Mesendoderm (in vitro differentiated cells): ENCODE results near the gene AFAP1L2.

Experiments
- DNase-seq: peaks from one replicate; pipeline ENCODE4 v3.0.0; 2013
- H2AK5ac ChIP-seq: 2 replicates; pipeline ENCODE4 v1.6.1; 2013; ENCODE audit warnings: low read length, inconsistent platforms
- H2BK120ac ChIP-seq: 2 replicates; pipeline ENCODE4 v1.6.1; 2013; ENCODE audit warnings: low read depth, mild to moderate bottlenecking, low read length, moderate library complexity, mixed read lengths
- H2BK15ac ChIP-seq: replicated peaks from 2 replicates; pipeline ENCODE4 v1.6.1; 2013; ENCODE audit warnings: low read depth, mild to moderate bottlenecking, moderate library complexity
- H2BK5ac ChIP-seq: 2 replicates; pipeline ENCODE4 v1.6.1; 2013; ENCODE audit warnings: low read length, inconsistent platforms
- H3K18ac ChIP-seq: 2 replicates; pipeline ENCODE4 v1.6.1; 2013; ENCODE audit warnings: mild to moderate bottlenecking, low read length, mixed read lengths
- H3K23ac ChIP-seq: one replicate; pipeline ENCODE4 v1.6.1; 2013; ENCODE audit warnings: low read length
- H3K27ac ChIP-seq: 2 replicates; pipeline ENCODE4 v1.5.1; 2013; ENCODE audit warnings: low read depth, mild to moderate bottlenecking, inconsistent platforms, low read length, moderate library complexity
- H3K27me3 ChIP-seq: 2 replicates; pipeline ENCODE4 v1.6.1; 2013; ENCODE audit warnings: low read length, control low read depth, mild to moderate bottlenecking, inconsistent platforms; ENCODE audit not compliant: insufficient read depth, poor library complexity
- H3K36me3 ChIP-seq: 2 replicates; pipeline ENCODE4 v1.6.1; 2013; ENCODE audit warnings: low read length, inconsistent platforms; ENCODE audit not compliant: control insufficient read depth, insufficient read depth
- H3K4ac ChIP-seq: one replicate; pipeline ENCODE4 v1.6.1; 2013; ENCODE audit warnings: low read depth, mild to moderate bottlenecking, low read length, moderate library complexity
- H3K4me1 ChIP-seq: 2 replicates; pipeline ENCODE4 v1.6.1; 2013; ENCODE audit warnings: low read depth, low read length, inconsistent platforms; ENCODE audit not compliant: control insufficient read depth
- H3K4me2 ChIP-seq: 2 replicates; pipeline ENCODE4 v1.6.1; 2013; ENCODE audit warnings: low read length
- H3K4me3 ChIP-seq: 2 replicates; pipeline ENCODE4 v1.5.1; 2013; ENCODE audit warnings: mild to moderate bottlenecking, low read length
- H3K56ac ChIP-seq: one replicate; pipeline ENCODE4 v1.6.1; 2013; ENCODE audit warnings: low read length
- H3K79me1 ChIP-seq: 2 replicates; pipeline ENCODE4 v1.6.1; 2013; ENCODE audit warnings: low read length, inconsistent platforms
- H3K79me2 ChIP-seq: 2 replicates; pipeline ENCODE4 v1.6.1; 2013; ENCODE audit warnings: mild to moderate bottlenecking, low read length; ENCODE audit not compliant: control insufficient read depth, insufficient read depth
- H3K9ac ChIP-seq: 2 replicates; pipeline ENCODE4 v1.6.1; 2013; ENCODE audit warnings: low read length, inconsistent platforms
- H4K5ac ChIP-seq: one replicate; pipeline ENCODE4 v1.6.1; 2013; ENCODE audit warnings: low read length
- H4K8ac ChIP-seq: one replicate; pipeline ENCODE4 v1.6.1; 2013; ENCODE audit warnings: low read depth, mild to moderate bottlenecking, control low read depth, low read length, moderate library complexity
- WGBS: extraction: QIAGEN DNeasy Blood & Tissue Kit; methylation state at CpG from one replicate; pipeline ENCODE4 v1.1.7; 2013; ENCODE audit warnings: low lambda C conversion rate, missing lambda C conversion rate; ENCODE audit not compliant: insufficient coverage; ENCODE audit errors: extremely low coverage; 5-methylcytosine and 5-hydroxymethylcytosine counted together

Gene AFAP1L2

GRCh38 chr10:114420811-114421485 is 16.6 kb upstream of the AFAP1L2 start:
- H4K5ac ChIP-seq: no peak overlapping the region
- H3K79me2 ChIP-seq: no peaks in the 10 kb centered on the region
- H3K4me1 ChIP-seq: no peaks in the 10 kb centered on the region
- no peaks in the 10 kb centered on the region for H3K36me3 ChIP-seq
- no peak overlapping the region for H3K27ac ChIP-seq
- WGBS: no CpG with 5 or more reads among the region's 4 CpGs
- H3K18ac ChIP-seq: no peak overlapping the region
- H3K4ac ChIP-seq: no peak overlapping the region
- H3K79me1 ChIP-seq: no peaks in the 10 kb centered on the region
- no peak for DNase-seq
- H2AK5ac ChIP-seq: no peak overlapping the region
- H3K56ac ChIP-seq: no peak overlapping the region
- no peak overlapping the region for H3K9ac ChIP-seq
- H2BK120ac ChIP-seq: no peak overlapping the region
- no peak overlapping the region for H3K4me2 ChIP-seq
- no peak overlapping the region for H4K8ac ChIP-seq
- H3K23ac ChIP-seq: no peak overlapping the region
- no peak overlapping the region for H2BK5ac ChIP-seq
- H3K27me3 ChIP-seq: no peaks in the 10 kb centered on the region
- H3K4me3 ChIP-seq: no peak overlapping the region
- no peak overlapping the region for H2BK15ac ChIP-seq

DNA sequence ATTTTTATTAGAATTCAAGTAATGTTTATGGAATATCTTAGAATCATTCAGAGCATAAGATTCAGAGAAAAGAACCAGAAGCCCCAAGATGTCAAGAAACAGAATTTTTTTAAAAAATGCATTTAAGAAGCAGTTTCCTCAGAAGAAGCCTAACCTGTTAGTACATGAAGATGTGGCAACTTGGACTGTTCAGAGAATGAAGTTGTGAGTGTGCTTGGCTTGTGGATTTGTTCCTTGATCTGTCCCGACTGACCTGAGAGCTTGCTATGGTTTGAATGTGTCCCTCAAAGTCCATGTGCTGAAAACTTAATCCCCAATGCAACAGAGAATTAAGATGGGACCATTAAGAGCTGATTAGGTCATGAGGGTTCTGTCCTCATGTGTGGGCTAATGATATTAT is 13.8 kb upstream of the AFAP1L2 start:
- Histone ChIP-seq H3K18ac (no peak overlapping the region), H2BK120ac (no peak overlapping the region), H3K56ac (no peak overlapping the region), H4K8ac (no peak overlapping the region), H2BK15ac (no peak overlapping the region), H3K4ac (no peak overlapping the region), H2AK5ac (no peak overlapping the region), H3K36me3 (no peaks in the 10 kb centered on the region), H3K27me3 (no peaks in the 10 kb centered on the region), H3K4me3 (no peak overlapping the region), H3K79me1 (no peaks in the 10 kb centered on the region), H3K4me2 (no peak overlapping the region), H3K79me2 (no peaks in the 10 kb centered on the region), H4K5ac (no peak overlapping the region), H3K27ac (no peak overlapping the region), H3K4me1 (no peaks in the 10 kb centered on the region), H3K9ac (no peak overlapping the region), H2BK5ac (no peak overlapping the region), H3K23ac (no peak overlapping the region)
- no CpG with 5 or more reads among the region's 1 CpG for WGBS
- no peak for DNase-seq

DNA sequence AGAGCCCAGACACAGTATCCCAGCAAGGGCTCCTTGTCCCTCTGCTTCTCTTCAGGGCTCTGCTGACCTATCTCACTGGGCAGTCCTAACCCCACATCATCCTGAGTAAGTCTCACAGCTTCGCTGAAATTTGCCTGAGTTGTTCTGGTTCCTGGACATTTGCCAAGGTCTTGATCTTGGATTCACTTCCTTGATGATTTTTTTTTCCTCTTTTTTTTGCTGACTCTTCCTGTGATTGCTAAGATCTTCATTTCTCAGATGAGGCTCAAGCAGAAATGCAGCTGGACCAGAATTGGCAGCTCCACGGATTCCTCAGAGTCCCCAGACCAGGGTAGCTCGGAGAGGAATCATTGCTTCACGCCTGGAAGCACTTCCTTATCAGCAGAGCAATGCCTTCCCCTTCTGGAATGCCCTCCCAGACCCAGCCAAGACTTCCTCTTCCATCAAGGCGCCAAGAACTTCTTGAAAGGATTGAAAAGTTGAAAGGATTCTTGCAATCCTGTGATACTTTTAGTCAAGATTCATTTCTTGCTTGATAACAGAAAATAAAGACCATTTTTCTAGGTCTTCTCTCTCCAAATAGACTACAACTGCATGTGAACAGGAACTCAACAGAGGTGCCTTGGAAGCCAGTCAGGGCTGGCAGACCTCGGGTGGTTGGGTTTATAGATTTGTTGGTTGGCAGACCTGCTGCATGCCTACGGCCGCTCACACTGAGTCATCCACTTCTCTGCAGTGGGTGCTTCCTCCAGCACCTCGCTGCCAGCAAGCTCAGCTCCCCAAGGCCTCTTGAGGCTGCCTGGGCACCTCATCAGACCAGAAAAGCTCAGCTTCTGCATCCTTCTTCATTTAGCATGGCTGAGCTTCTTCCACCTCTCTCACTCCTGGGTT is 8.8 kb upstream of the AFAP1L2 start:
- Histone ChIP-seq H3K4ac (no peak overlapping the region), H2BK5ac (no peak overlapping the region), H3K79me2 (no peaks in the 10 kb centered on the region), H4K5ac (no peak overlapping the region), H3K4me3 (no peak overlapping the region), H3K36me3 (no peaks in the 10 kb centered on the region), H4K8ac (no peak overlapping the region), H3K56ac (no peak overlapping the region), H3K4me1 (peaks cover 2% of the 10 kb centered on the region), H3K79me1 (no peaks in the 10 kb centered on the region), H3K18ac (no peak overlapping the region), H2BK120ac (no peak overlapping the region), H3K27ac (no peak overlapping the region), H3K23ac (no peak overlapping the region), H2BK15ac (no peak overlapping the region), H2AK5ac (no peak overlapping the region), H3K4me2 (no peak overlapping the region), H3K9ac (no peak overlapping the region), H3K27me3 (no peaks in the 10 kb centered on the region)
- no CpG with 5 or more reads among the region's 9 CpGs for WGBS
- DNase-seq: peak; percentile 38

DNA sequence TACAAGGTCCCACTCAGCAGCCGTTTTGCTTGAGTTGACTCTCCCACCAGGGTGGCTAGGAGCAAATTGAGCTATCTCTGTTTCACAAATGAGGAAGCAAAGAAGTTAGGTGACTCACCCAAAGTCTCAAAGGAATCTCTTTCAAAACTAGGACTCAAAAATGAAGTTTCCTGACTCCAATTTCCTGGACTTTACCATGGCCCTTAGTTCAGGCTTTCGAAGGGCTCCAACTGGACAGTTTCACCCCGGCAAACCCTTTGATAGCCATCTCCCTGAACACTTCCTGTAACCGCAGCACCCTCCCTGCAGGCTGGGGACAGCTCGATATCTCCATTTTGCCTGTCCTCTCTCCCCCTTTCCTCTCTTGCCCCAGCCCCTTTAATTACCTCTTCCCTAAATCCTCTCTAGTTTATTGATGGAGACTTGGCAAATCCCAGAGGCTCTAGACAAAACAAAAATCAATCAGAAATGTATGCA is 4.7 kb upstream of the AFAP1L2 start:
- no peak overlapping the region for H3K9ac ChIP-seq
- H3K4me2 ChIP-seq: no peak overlapping the region
- no peak overlapping the region for H3K4me3 ChIP-seq
- no peak overlapping the region for H4K5ac ChIP-seq
- H2BK5ac ChIP-seq: no peak overlapping the region
- no peaks in the 10 kb centered on the region for H3K79me1 ChIP-seq
- no peak for DNase-seq
- no peak overlapping the region for H2BK120ac ChIP-seq
- H3K23ac ChIP-seq: no peak overlapping the region
- WGBS: no CpG with 5 or more reads among the region's 5 CpGs
- H3K18ac ChIP-seq: no peak overlapping the region
- no peak overlapping the region for H2AK5ac ChIP-seq
- no peaks in the 10 kb centered on the region for H3K79me2 ChIP-seq
- no peaks in the 10 kb centered on the region for H3K36me3 ChIP-seq
- H3K27me3 ChIP-seq: peaks cover 4% of the 10 kb centered on the region
- no peak overlapping the region for H3K27ac ChIP-seq
- H3K4me1 ChIP-seq: peaks cover 2% of the 10 kb centered on the region
- no peak overlapping the region for H3K56ac ChIP-seq
- H2BK15ac ChIP-seq: no peak overlapping the region
- no peak overlapping the region for H4K8ac ChIP-seq
- no peak overlapping the region for H3K4ac ChIP-seq

DNA sequence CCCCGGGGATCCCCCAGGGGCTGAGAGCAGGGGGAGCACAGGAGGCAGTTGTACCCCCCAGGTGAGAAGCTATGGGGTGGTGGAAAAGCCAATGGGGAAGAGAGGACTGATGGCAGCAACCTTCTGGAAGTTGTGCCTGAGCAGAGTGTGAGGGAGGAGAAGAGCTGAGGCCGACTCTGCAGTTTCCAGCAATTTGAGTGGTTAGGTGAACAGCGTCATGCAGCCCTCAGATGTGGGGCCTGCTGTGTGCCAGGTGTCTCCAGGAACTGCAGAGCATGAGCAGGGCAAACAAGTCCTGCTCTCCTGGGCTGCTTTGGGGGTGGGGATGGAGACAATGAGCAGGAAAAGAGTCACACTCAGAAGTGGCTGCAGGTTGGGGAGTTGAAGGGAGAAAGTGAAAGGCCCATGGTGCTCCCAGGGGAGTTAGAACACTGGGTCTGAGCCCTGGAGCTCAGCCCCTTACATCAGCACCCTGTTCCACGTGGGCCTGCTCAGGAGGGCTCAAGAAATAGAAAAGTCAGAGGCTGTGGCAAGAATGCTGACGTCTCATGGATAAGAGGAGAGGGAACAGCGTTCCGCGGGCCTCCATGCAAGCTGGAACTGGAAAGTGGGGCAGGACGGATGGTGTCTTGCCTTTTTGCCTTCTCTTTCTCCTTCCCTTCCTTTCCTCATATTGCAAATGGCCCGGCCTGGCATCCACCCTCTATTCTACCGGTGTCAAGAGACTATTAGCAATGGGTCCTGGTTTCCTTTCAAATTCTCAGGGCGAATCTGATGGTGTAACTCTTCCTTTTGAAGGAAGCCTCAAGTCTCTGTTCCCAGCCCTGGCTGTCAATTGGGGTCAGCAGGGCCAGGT is 4.0 kb upstream of the AFAP1L2 start:
- H2BK15ac ChIP-seq: no peak overlapping the region
- no peak overlapping the region for H3K4me2 ChIP-seq
- no peak for DNase-seq
- H3K4ac ChIP-seq: no peak overlapping the region
- no peak overlapping the region for H2BK5ac ChIP-seq
- H3K56ac ChIP-seq: no peak overlapping the region
- H4K8ac ChIP-seq: no peak overlapping the region
- no peaks in the 10 kb centered on the region for H3K79me2 ChIP-seq
- no peak overlapping the region for H2BK120ac ChIP-seq
- H3K23ac ChIP-seq: no peak overlapping the region
- no peak overlapping the region for H4K5ac ChIP-seq
- H2AK5ac ChIP-seq: no peak overlapping the region
- no peak overlapping the region for H3K4me3 ChIP-seq
- H3K18ac ChIP-seq: no peak overlapping the region
- H3K4me1 ChIP-seq: peaks cover 2% of the 10 kb centered on the region
- peaks cover 4% of the 10 kb centered on the region for H3K27me3 ChIP-seq
- WGBS: no CpG with 5 or more reads among the region's 12 CpGs
- no peak overlapping the region for H3K9ac ChIP-seq
- H3K36me3 ChIP-seq: no peaks in the 10 kb centered on the region
- H3K27ac ChIP-seq: no peak overlapping the region
- no peaks in the 10 kb centered on the region for H3K79me1 ChIP-seq
